Measurements from ENCODE around the gene PARVB. TPM values are rescaled to one million over a fixed set of nuclear protein-coding genes. Genes with fewer than 3 reads are reported as not detected.

PARVB gene
- total and polyA plus RNA-seq, 2 of the 8 experiments (the other 6 are each of a cell fraction or from before 2014, with no cell fraction given): 14.5 to 18.6 TPM

DNA sequence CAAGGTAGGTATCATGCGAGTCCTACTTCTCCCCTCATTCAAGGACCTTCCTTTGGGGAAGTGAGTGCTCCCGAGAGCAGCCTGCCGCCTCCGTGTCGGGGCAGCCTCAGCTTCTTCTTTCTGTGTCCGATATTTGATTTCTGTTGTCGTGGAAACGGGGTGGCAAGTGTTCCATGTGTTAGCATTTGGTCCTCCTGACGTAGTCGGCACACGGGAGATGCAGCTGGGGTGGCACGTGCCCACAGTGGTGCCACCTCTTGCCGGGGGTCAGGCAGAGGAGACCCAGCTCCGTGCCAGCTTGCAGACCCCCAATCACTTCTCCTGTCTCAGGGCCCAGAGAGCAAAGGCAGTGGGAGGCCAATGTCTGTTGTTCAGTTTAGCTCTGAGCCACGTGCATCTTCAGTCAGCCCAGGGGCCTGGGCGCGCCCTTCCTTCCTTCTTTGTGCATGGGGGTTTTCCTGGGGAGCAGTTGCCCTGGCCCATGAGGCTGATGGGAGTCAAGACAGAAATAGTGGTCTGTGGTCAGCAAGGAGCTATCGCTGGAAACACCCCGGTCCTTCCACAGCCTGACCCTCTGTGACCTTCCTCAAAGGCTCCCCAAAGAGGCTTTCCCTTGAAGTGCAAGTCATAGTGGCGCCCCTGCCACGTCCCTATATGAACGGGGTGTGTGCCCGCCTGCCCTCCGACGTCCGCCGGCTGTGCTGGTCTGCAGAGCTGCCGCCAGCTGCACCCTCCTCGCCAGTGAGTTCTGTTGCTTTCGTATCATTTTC is 44.5 kb downstream of the PARVB start:
- no peaks in the 10 kb centered on the region for H4K20me1 ChIP-seq (replicated peaks in 1 of 2; ENCODE audit: control insufficient read depth in 1 of 2, insufficient read depth in 2 of 2, low read length in 2 of 2)
- no peak overlapping the region for H2BK12ac ChIP-seq (ENCODE audit: low read depth, low read length)
- no peak overlapping the region for H4K91ac ChIP-seq (replicated peaks; ENCODE audit: insufficient read length, low read length)
- H3K56ac ChIP-seq (replicated peaks; ENCODE audit: insufficient read length, low read depth, low read length): no peak overlapping the region
- FAIRE-seq (no peak), DNase-seq (ENCODE audit: low read depth in 1 of 2, low spot score in 2 of 2) (no peak)
- H3K27ac ChIP-seq (ENCODE audit: low read depth, low read length): no peak overlapping the region
- H3K36me3 ChIP-seq (ENCODE audit: control insufficient read depth in 2 of 4, insufficient read depth in 4 of 4, low read length in 3 of 4): no peaks in the 10 kb centered on the region
- H3K9me3 ChIP-seq (ENCODE audit: insufficient read depth in 2 of 2, low read depth in 1 of 2, low read length in 1 of 2): no peaks in the 10 kb centered on the region
- no peak overlapping the region for H3K23ac ChIP-seq (ENCODE audit: insufficient read length)
- H3K4ac ChIP-seq (replicated peaks; ENCODE audit: insufficient read length, low read depth, low read length): no peak overlapping the region
- ChIA-PET POLR2A (ENCODE audit: partially characterized antibody) (no interaction called here), CTCF (ENCODE audit: partially characterized antibody) (interaction anchor here (0.5 to 10.6 kb wide), 8 partner anchors 15 to 495 kb away, joined by 3 to 125 read pairs (median 3); no protein-coding TSS in a partner anchor)
- H2BK5ac ChIP-seq (ENCODE audit: low read depth, low read length): no peak overlapping the region
- no peak overlapping the region for H2AFZ ChIP-seq (ENCODE audit: low read length)
- H2BK120ac ChIP-seq (replicated peaks; ENCODE audit: low read depth, low read length): no peak overlapping the region
- no peak overlapping the region for H3K4me3 ChIP-seq (ENCODE audit: extremely low read depth in 1 of 4, insufficient read depth in 2 of 4, low read depth in 3 of 4, low read length in 4 of 4)
- H3K79me2 ChIP-seq (ENCODE audit: control insufficient read depth in 1 of 2, insufficient read depth in 2 of 2, low read length in 2 of 2): no peaks in the 10 kb centered on the region
- H3K4me2 ChIP-seq (ENCODE audit: insufficient read depth in 1 of 2, low read depth in 2 of 2, low read length in 2 of 2): no peak overlapping the region
- no peak overlapping the region for H2BK20ac ChIP-seq (ENCODE audit: low read length)
- no peak overlapping the region for H3K9ac ChIP-seq (replicated peaks in 1 of 4; ENCODE audit: extremely low read depth in 1 of 4, low read depth in 3 of 4, low read length in 3 of 4)
- no peak overlapping the region for H3K14ac ChIP-seq (ENCODE audit: insufficient read length)
- no peak overlapping the region for H3K18ac ChIP-seq (ENCODE audit: extremely low read depth, low read length)
- peaks cover 3% of the 10 kb centered on the region for H3K79me1 ChIP-seq (ENCODE audit: low read depth, low read length)
- no peak overlapping the region for H2BK15ac ChIP-seq (ENCODE audit: low read length)
- WGBS, 2 experiments (ENCODE audit: extremely low coverage in 1 of 2, insufficient coverage in 1 of 2, insufficient read length in 1 of 2, insufficient replicate concordance in 2 of 2, low coverage in 1 of 2, low lambda C conversion rate in 2 of 2, missing lambda C conversion rate in 1 of 2): 92% methylated on average over 29 of the region's 30 CpGs; no CpG with 5 or more reads in 1 of the 2 experiments
- no peak overlapping the region for H4K5ac ChIP-seq (ENCODE audit: insufficient read length, low read depth, low read length)
- H3K4me1 ChIP-seq (replicated peaks in 1 of 4; ENCODE audit: control insufficient read depth in 3 of 4, insufficient read depth in 4 of 4, low read length in 3 of 4): peaks cover 0 to 10% (median 7%) of the 10 kb centered on the region in 4 experiments; a peak in 5 of 7 replicates
- peak overlapping the region; percentile 12; the same call in 1 of the 2 replicates for H4K8ac ChIP-seq (ENCODE audit: extremely low read depth, insufficient read depth, low read length)
- H2AK5ac ChIP-seq (ENCODE audit: low read depth, low read length): no peak overlapping the region; the same call in 1 of the 2 replicates
- H3K27me3 ChIP-seq (replicated peaks in 1 of 4; ENCODE audit: control insufficient read depth in 3 of 4, extremely low read depth in 1 of 4, insufficient read depth in 3 of 4, low read length in 3 of 4): no peaks in the 10 kb centered on the region
- H3K23me2 ChIP-seq (ENCODE audit: low read depth, low read length): no peaks in the 10 kb centered on the region
- TF ChIP-seq NRF1 (IDR thresholded peaks at IDR 0.05; ENCODE audit: low read depth, low read length) (no peak), E2F6 (IDR thresholded peaks at IDR 0.05) (no peak), JUN (IDR thresholded peaks at IDR 0.05; ENCODE audit: low read depth, low read length) (no peak), BRCA1 (IDR thresholded peaks at IDR 0.05; ENCODE audit: low read depth, low read length) (no peak), RNF2 (IDR thresholded peaks at IDR 0.05; ENCODE audit: borderline replicate concordance, low read depth, low read length, missing control alignments, poor library complexity, severe bottlenecking) (no peak), POLR2A (IDR thresholded peaks at IDR 0.05; ENCODE audit: control extremely low read depth in 1 of 2, low read depth in 2 of 2, low read length in 2 of 2) (no peak), EGR1 (IDR thresholded peaks at IDR 0.05; ENCODE audit: borderline replicate concordance, low read depth, low read length) (no peak), TAF7 (optimal IDR thresholded peaks at IDR 0.05; ENCODE audit: borderline replicate concordance, low read depth, low read length) (no peak)
- TF ChIP-seq, protein P1, sequence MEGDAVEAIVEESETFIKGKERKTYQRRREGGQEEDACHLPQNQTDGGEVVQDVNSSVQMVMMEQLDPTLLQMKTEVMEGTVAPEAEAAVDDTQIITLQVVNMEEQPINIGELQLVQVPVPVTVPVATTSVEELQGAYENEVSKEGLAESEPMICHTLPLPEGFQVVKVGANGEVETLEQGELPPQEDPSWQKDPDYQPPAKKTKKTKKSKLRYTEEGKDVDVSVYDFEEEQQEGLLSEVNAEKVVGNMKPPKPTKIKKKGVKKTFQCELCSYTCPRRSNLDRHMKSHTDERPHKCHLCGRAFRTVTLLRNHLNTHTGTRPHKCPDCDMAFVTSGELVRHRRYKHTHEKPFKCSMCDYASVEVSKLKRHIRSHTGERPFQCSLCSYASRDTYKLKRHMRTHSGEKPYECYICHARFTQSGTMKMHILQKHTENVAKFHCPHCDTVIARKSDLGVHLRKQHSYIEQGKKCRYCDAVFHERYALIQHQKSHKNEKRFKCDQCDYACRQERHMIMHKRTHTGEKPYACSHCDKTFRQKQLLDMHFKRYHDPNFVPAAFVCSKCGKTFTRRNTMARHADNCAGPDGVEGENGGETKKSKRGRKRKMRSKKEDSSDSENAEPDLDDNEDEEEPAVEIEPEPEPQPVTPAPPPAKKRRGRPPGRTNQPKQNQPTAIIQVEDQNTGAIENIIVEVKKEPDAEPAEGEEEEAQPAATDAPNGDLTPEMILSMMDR (IDR thresholded peaks at IDR 0.05; ENCODE audit: control extremely low read depth in 1 of 3, insufficient read depth in 1 of 3, low read depth in 1 of 3, low read length in 3 of 3): no peak
